Left ventricle myocardium inferior (tissue), 1 donor: ENCODE measurements around the gene INAVA. TPM values are rescaled to one million over a fixed set of nuclear protein-coding genes. Genes with fewer than 3 reads are reported as not detected.
"Not testable (repeated sequence)": the region's sequence is repeated elsewhere in the genome, so short reads cannot be mapped to it uniquely, and the experiment has no call there.

ENCODE experiments used
- DNase-seq: peaks from one replicate; pipeline ENCODE4 v3.0.0-alpha.2; 2020
- H3K27ac ChIP-seq: fragments of 200-600 bp; replicated peaks from 2 replicates; pipeline ENCODE4 v1.8.0; 2021
- H3K27me3 ChIP-seq: fragments of 200-600 bp; 2 replicates; pipeline ENCODE4 v1.8.0; 2021; ENCODE audit warnings: low read depth
- H3K36me3 ChIP-seq: fragments of 200-600 bp; 2 replicates; pipeline ENCODE4 v1.8.0; 2021
- H3K4me1 ChIP-seq: fragments of 200-600 bp; 2 replicates; pipeline ENCODE4 v1.8.0; 2021
- H3K4me3 ChIP-seq: fragments of 200-600 bp; 2 replicates; pipeline ENCODE4 v1.8.0; 2021; ENCODE audit warnings: mild to moderate bottlenecking, moderate library complexity
- H3K9me3 ChIP-seq: fragments of 200-600 bp; replicated peaks from 2 replicates; pipeline ENCODE4 v1.8.0; 2021
- intact Hi-C: fragments of 100-400 bp; cut with micrococcal nuclease; formaldehyde crosslinking; loops from one replicate; pipeline ENCODE4 v1.11.0; 2022
- total RNA-seq: library from RNA; stranded (reverse); fragmentation: NEBNext Ultra II Directional; extraction: Animal tissue kit (Norgen Biotek cat#: 25700); gene quantifications from one replicate; pipeline ENCODE4 v1.2.1, GENCODE V29; 2021
- TF ChIP-seq, protein P1 (sequence below): fragments of 200-600 bp; IDR thresholded peaks from 2 replicates; pipeline ENCODE4 v1.8.0; 2021; ENCODE audit warnings: antibody characterized with exemption, mild to moderate bottlenecking, borderline replicate concordance
- donor health status: DM: no; HTN: yes; CAD: no; lungs with severe emphysema.

Gene INAVA
- total RNA-seq, 1 donor from 2014 or later = 0.05 TPM

DNA sequence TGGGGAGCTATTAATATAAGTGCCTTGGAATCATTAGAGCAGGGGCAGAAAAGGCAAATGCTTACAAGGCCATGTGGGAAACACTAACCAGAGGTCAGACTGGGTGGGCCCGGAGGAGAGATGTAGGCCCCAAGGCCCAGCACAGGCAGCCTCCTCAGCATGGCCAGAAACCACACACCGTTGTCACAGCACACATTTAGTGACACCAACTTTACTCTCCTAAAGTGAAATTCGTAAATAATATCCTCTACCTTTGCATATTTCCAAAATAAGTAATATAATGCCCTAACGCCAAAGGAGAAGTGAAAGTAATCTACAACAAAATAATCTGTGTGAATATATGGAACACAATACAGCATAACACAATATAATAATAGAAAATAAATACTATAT, 66.2 kb downstream of the INAVA start:
- intact Hi-C loops = no loop called here
- Histone ChIP-seq H3K27ac (no peak overlapping the region), H3K4me1 (no peaks in the 10 kb centered on the region), H3K4me3 (no peak overlapping the region), H3K27me3 (peaks cover 34% of the 10 kb centered on the region), H3K9me3 (no peaks in the 10 kb centered on the region), H3K36me3 (no peaks in the 10 kb centered on the region)
- DNase-seq = no peak
- TF ChIP-seq, protein P1, sequence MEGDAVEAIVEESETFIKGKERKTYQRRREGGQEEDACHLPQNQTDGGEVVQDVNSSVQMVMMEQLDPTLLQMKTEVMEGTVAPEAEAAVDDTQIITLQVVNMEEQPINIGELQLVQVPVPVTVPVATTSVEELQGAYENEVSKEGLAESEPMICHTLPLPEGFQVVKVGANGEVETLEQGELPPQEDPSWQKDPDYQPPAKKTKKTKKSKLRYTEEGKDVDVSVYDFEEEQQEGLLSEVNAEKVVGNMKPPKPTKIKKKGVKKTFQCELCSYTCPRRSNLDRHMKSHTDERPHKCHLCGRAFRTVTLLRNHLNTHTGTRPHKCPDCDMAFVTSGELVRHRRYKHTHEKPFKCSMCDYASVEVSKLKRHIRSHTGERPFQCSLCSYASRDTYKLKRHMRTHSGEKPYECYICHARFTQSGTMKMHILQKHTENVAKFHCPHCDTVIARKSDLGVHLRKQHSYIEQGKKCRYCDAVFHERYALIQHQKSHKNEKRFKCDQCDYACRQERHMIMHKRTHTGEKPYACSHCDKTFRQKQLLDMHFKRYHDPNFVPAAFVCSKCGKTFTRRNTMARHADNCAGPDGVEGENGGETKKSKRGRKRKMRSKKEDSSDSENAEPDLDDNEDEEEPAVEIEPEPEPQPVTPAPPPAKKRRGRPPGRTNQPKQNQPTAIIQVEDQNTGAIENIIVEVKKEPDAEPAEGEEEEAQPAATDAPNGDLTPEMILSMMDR = no peak

DNA sequence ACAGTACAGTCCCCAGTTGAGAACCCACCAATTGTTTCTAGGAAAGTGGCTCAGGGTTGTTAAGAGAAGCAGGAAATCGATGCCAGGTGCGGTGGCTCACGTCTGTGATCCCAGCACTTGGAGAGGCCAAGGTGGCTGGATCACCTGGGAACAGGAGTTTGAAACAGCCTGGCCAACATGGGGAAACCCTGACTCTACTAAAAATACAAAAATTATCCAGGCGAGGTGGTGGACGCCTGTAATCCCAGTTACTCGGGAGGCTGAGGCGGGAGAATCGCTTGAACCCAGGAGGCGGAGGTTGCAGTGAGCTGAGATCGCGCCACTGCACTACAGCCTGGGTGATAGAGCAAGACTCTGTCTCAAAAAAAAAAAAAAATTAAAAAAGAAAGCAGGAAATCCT, 67.5 kb downstream of the INAVA start:
- intact Hi-C loops, H3K9me3 ChIP-seq, H3K4me3 ChIP-seq, H3K27ac ChIP-seq, H3K4me1 ChIP-seq, DNase-seq, H3K36me3 ChIP-seq: not testable (repeated sequence)
- H3K27me3 ChIP-seq = peaks cover 34% of the 10 kb centered on the region

DNA sequence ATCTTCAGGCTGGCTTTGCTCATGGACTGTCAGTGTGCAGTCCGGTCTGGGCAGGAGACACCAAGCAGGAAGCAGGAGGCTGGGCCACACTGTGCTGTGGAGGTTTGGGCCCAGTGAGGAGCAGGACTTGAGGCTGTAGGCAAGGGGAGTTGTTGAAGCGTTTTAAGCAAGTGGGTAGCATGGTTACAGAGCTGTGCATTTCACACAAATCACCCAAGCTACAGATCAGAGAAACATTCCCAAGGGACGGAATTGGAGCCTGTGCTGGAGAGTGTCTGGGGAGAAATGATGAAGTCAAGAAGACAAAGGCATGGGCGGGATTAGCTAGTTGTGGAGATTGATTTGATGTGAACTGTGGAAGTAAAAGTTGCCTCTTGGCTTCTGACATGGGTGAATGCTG, 67.9 kb downstream of the INAVA start:
- Histone ChIP-seq H3K36me3 (no peaks in the 10 kb centered on the region), H3K4me3 (no peak overlapping the region), H3K9me3 (no peaks in the 10 kb centered on the region), H3K27me3 (peaks cover 34% of the 10 kb centered on the region), H3K27ac (no peak overlapping the region), H3K4me1 (no peaks in the 10 kb centered on the region)
- TF ChIP-seq, protein P1 = no peak
- intact Hi-C loops = no loop called here
- no peak for DNase-seq

DNA sequence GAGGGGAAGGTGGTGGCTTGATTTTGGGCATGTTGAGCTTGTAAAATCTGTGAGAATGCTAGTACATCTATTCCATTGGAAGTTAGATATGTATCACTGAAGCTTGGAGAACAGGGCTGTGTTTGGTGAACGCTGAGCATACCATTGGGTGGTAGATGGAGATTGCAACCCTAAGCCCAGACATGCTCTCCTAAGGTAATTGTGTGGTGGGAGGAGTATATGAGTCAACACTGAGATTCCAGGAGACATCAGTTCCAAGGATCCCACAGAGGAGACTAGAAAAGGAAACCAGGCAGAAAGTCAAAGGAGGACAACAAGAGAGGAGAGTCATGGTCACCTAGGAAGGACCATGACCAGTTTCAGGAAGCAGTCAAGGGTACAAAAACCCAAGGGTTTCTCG, 68.4 kb downstream of the INAVA start:
- intact Hi-C loops = no loop called here
- DNase-seq = no peak
- Histone ChIP-seq H3K4me1 (no peaks in the 10 kb centered on the region), H3K9me3 (no peaks in the 10 kb centered on the region), H3K27ac (no peak overlapping the region), H3K36me3 (no peaks in the 10 kb centered on the region), H3K27me3 (peaks cover 32% of the 10 kb centered on the region), H3K4me3 (no peak overlapping the region)
- TF ChIP-seq, protein P1 = no peak

DNA sequence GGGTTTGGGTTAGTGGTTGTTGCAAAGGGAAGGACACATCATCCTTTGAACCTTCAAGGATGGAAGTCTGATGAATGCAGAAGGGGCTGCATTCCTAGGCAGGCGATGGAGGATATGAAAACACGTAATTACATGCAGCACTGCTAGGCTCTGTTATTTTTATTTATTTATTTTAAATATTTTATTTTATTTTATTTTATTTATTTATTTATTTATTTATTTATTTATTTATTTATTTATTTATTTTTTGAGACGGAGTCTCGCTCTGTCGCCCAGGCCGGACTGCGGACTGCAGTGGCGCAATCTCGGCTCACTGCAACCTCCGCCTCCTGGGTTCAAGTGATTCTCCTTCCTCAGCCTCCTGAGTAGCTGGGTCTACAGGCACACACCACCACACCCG, 69.2 kb downstream of the INAVA start:
- H3K4me1 ChIP-seq, H3K9me3 ChIP-seq, DNase-seq, H3K27ac ChIP-seq, H3K4me3 ChIP-seq, intact Hi-C loops, H3K36me3 ChIP-seq: not testable (repeated sequence)
- H3K27me3 ChIP-seq = peaks cover 25% of the 10 kb centered on the region

Other genes with a start within 250 kb of the INAVA start
- 11.9 TPM for gene DDX59, start 225.0 kb upstream of the INAVA start, total RNA-seq
- gene CAMSAP2, start 156.0 kb upstream of the INAVA start, total RNA-seq = 34.1 TPM
- gene GPR25, start 21.9 kb upstream of the INAVA start, total RNA-seq = not detected
- 0.47 TPM for gene KIF21B, start 128.8 kb downstream of the INAVA start, total RNA-seq
- not detected for gene CACNA1S, start 217.5 kb downstream of the INAVA start, total RNA-seq
- gene ASCL5, start 232.3 kb downstream of the INAVA start, total RNA-seq = not detected